Peyer's patch (tissue), 4 donors: Measurements from ENCODE around the gene PJA1. TPM values are rescaled to one million over a fixed set of nuclear protein-coding genes. Genes with fewer than 3 reads are reported as not detected.

Source experiments
- DNase-seq, 3 donors: peaks; one replicate each; pipeline ENCODE4 v3.0.0-alpha.2; 2017 to 2019
- H3K27ac ChIP-seq, 4 donors: fragments of 200-600 bp; sonication (generic); one replicate each; pipeline ENCODE4 v1.5.1; 2016 to 2019
- H3K27me3 ChIP-seq, 2 donors: fragments of 200-600 bp; sonication (generic); one replicate each; pipeline ENCODE4 v1.5.1; 2019
- H3K36me3 ChIP-seq, 3 donors: fragments of 200-600 bp; sonication (generic); one replicate each; pipeline ENCODE4 v1.5.1; 2016 to 2019
- H3K4me1 ChIP-seq, 4 donors: fragments of 200-600 bp; sonication (generic); one replicate each; pipeline ENCODE4 v1.5.1; 2016 to 2019
- H3K4me3 ChIP-seq, 4 donors: fragments of 200-600 bp; sonication (generic); 1 replicate in 3 of 4; 2 replicates in 1 of 4; pipeline ENCODE4 v1.5.1; 2016 to 2019; ENCODE audit warnings: mild to moderate bottlenecking in 1 of 4
- H3K9me3 ChIP-seq, 4 donors: fragments of 200-600 bp; sonication (generic); one replicate each; pipeline ENCODE4 v1.5.1; 2016 to 2019; ENCODE audit warnings: mild to moderate bottlenecking in 1 of 4
- CTCF ChIP-seq, 6 experiments: fragments of 450-650 bp in 4 of 6; fragments of 200-600 bp in 2 of 6; sonication (generic) in 1 of 6; IDR thresholded peaks; one replicate each; pipeline ENCODE4 v1.5.1; 2017 to 2019; ENCODE audit warnings: antibody characterized with exemption in 6 of 6, mild to moderate bottlenecking in 3 of 6, moderate library complexity in 1 of 6
- POLR2A ChIP-seq, 2 donors: fragments of 450-650 bp; IDR thresholded peaks; one replicate each; pipeline ENCODE4 v1.5.1; 2017; ENCODE audit warnings: antibody characterized with exemption in 2 of 2, mild to moderate bottlenecking in 2 of 2, moderate library complexity in 2 of 2
- total RNA-seq, 4 donors: library from RNA; depleted of rRNA; stranded (reverse); fragments of >200 nt; gene quantifications; one replicate each; pipeline ENCODE4 v1.1.0, GENCODE V29; 2016

The PJA1 gene
- total RNA-seq, 4 donors from 2014 or later, result 4.2 to 50.3 (median 6.1) TPM

- Histone ChIP-seq H3K27ac (no peak overlapping the region), H3K4me3 (no peak overlapping the region), H3K27me3 (no peaks in the 10 kb centered on the region), H3K36me3 (no peaks in the 10 kb centered on the region), H3K4me1 (no peaks in the 10 kb centered on the region), H3K9me3 (no peaks in the 10 kb centered on the region)
- no peak for DNase-seq
- no peak for TF ChIP-seq POLR2A (IDR thresholded peaks at IDR 0.05)
- TF ChIP-seq CTCF (IDR thresholded peaks at IDR 0.05), result no peak
Measured at GRCh38 chrX:69179380-69179911, 14.2 kb upstream of the PJA1 start.

GRCh38 chrX:69178592-69178991, 13.3 kb upstream of the PJA1 start:
- Histone ChIP-seq H3K36me3 (no peaks in the 10 kb centered on the region), H3K4me1 (no peaks in the 10 kb centered on the region), H3K27me3 (no peaks in the 10 kb centered on the region), H3K9me3 (no peaks in the 10 kb centered on the region), H3K27ac (no peak overlapping the region), H3K4me3 (no peak overlapping the region)
- no peak for DNase-seq
- no peak for TF ChIP-seq POLR2A (IDR thresholded peaks at IDR 0.05)
- no peak for TF ChIP-seq CTCF (IDR thresholded peaks at IDR 0.05)

- Histone ChIP-seq H3K9me3 (no peaks in the 10 kb centered on the region), H3K27me3 (no peaks in the 10 kb centered on the region), H3K4me3 (no peak overlapping the region), H3K27ac (no peak overlapping the region), H3K36me3 (no peaks in the 10 kb centered on the region), H3K4me1 (no peaks in the 10 kb centered on the region)
- no peak for DNase-seq
- no peak for TF ChIP-seq POLR2A (IDR thresholded peaks at IDR 0.05)
- no peak for TF ChIP-seq CTCF (IDR thresholded peaks at IDR 0.05)
Measured at GRCh38 chrX:69177511-69178162, 12.4 kb upstream of the PJA1 start.

GRCh38 chrX:69176053-69176452, 10.8 kb upstream of the PJA1 start:
- Histone ChIP-seq H3K36me3 (no peaks in the 10 kb centered on the region), H3K27ac (no peak overlapping the region), H3K27me3 (no peaks in the 10 kb centered on the region), H3K4me3 (no peak overlapping the region), H3K4me1 (no peaks in the 10 kb centered on the region), H3K9me3 (no peaks in the 10 kb centered on the region)
- TF ChIP-seq CTCF (IDR thresholded peaks at IDR 0.05) (no peak), POLR2A (IDR thresholded peaks at IDR 0.05) (no peak)
- DNase-seq, result no peak

- DNase-seq, result no peak
- Histone ChIP-seq H3K27ac (no peak overlapping the region), H3K36me3 (no peaks in the 10 kb centered on the region), H3K27me3 (no peaks in the 10 kb centered on the region), H3K9me3 (no peaks in the 10 kb centered on the region), H3K4me3 (no peak overlapping the region), H3K4me1 (no peaks in the 10 kb centered on the region)
- TF ChIP-seq CTCF (IDR thresholded peaks at IDR 0.05), result no peak
- TF ChIP-seq POLR2A (IDR thresholded peaks at IDR 0.05), result no peak
Measured at GRCh38 chrX:69173906-69174305, 8.7 kb upstream of the PJA1 start.
